ENCODE measurements around the gene MAP4K2.

MAP4K2 gene

GRCh38 chr11:64790205-64791095 lies 12.6 kb downstream of the MAP4K2 start:
- no peak for DNase-seq

GRCh38 chr11:64789331-64790204 lies 13.4 kb downstream of the MAP4K2 start:
- DNase-seq = no peak

GRCh38 chr11:64788321-64789215 lies 14.4 kb downstream of the MAP4K2 start:
- DNase-seq = no peak

- DNase-seq = peak; percentile 36
These were observed 15.3 kb downstream of the MAP4K2 start for GRCh38 chr11:64787526-64788320.

- DNase-seq = no peak
These were observed 16.7 kb downstream of the MAP4K2 start for GRCh38 chr11:64786308-64786707.

GRCh38 chr11:64784813-64785581 lies 18.0 kb downstream of the MAP4K2 start:
- DNase-seq = no peak

GRCh38 chr11:64778473-64779298 lies 24.3 kb downstream of the MAP4K2 start, which contains the start of gene SF1:
Gene SF1 (minus strand): TSS chr11:64778542. CDS start chr11:64778392, 150 bp downstream.
- DNase-seq = peak; percentile 100

- no peak for DNase-seq
These were observed 24.9 kb downstream of the MAP4K2 start for GRCh38 chr11:64778223-64778472.

GRCh38 chr11:64777449-64778222 lies 25.4 kb downstream of the MAP4K2 start:
- DNase-seq = peak; percentile 81

- no peak for DNase-seq
These were observed 26.1 kb downstream of the MAP4K2 start for GRCh38 chr11:64776875-64777274.

GRCh38 chr11:64776425-64776824 lies 26.6 kb downstream of the MAP4K2 start:
- no peak for DNase-seq

- no peak for DNase-seq
These were observed 28.9 kb downstream of the MAP4K2 start for GRCh38 chr11:64774144-64774543.

GRCh38 chr11:64772303-64773018 lies 30.6 kb downstream of the MAP4K2 start:
- no peak for DNase-seq

GRCh38 chr11:64771861-64772260 lies 31.2 kb downstream of the MAP4K2 start:
- no peak for DNase-seq

GRCh38 chr11:64770120-64770519 lies 32.9 kb downstream of the MAP4K2 start:
- no peak for DNase-seq

- no peak for DNase-seq
These were observed 33.7 kb downstream of the MAP4K2 start for GRCh38 chr11:64769283-64769682.

- DNase-seq = no peak
These were observed 34.7 kb downstream of the MAP4K2 start for GRCh38 chr11:64768300-64768694.

Data from fibroblast of skin of back (primary cell).